Mesenchymal stem cell (in vitro differentiated cells and primary cell): Measurements from ENCODE around the gene TMEM167B.

Experiments used
- DNase-seq: peaks from one replicate; pipeline ENCODE4 v3.0.0-alpha.2; 2013
- H2AFZ ChIP-seq: one replicate; pipeline ENCODE4 v1.6.1; 2013; ENCODE audit warnings: low read depth, mild to moderate bottlenecking, control low read depth, inconsistent platforms, low read length, moderate library complexity
- H2AK5ac ChIP-seq: 2 replicates; pipeline ENCODE4 v1.6.1; 2013; ENCODE audit warnings: low read length, moderate library complexity, mild to moderate bottlenecking, inconsistent platforms; ENCODE audit not compliant: severe bottlenecking
- H2BK120ac ChIP-seq: one replicate; pipeline ENCODE4 v1.6.1; 2013; ENCODE audit warnings: low read depth, mild to moderate bottlenecking, inconsistent platforms, low read length, moderate library complexity
- H2BK12ac ChIP-seq, 2 experiments: one replicate each; pipeline ENCODE4 v1.6.1; 2013; ENCODE audit warnings: inconsistent platforms in 2 of 2, low read length in 2 of 2, mild to moderate bottlenecking in 2 of 2, moderate library complexity in 2 of 2, control low read depth in 1 of 2
- H2BK15ac ChIP-seq: one replicate; pipeline ENCODE4 v1.6.1; 2013; ENCODE audit warnings: mild to moderate bottlenecking, low read depth, inconsistent platforms; ENCODE audit not compliant: poor library complexity, severe bottlenecking
- H2BK5ac ChIP-seq: 2 replicates; pipeline ENCODE4 v1.6.1; 2013; ENCODE audit warnings: low read depth, mild to moderate bottlenecking, low read length, control low read depth, inconsistent platforms; ENCODE audit not compliant: poor library complexity, severe bottlenecking
- H3K14ac ChIP-seq, 2 experiments: one replicate each; pipeline ENCODE4 v1.6.1; 2013; ENCODE audit warnings: inconsistent platforms in 2 of 2, low read length in 2 of 2, control low read depth in 1 of 2, mild to moderate bottlenecking in 1 of 2, moderate library complexity in 1 of 2
- H3K18ac ChIP-seq, 2 experiments: one replicate each; pipeline ENCODE4 v1.6.1; 2013; ENCODE audit warnings: inconsistent platforms in 2 of 2, low read length in 2 of 2, control low read depth in 1 of 2, low read depth in 1 of 2, mild to moderate bottlenecking in 1 of 2
- H3K23ac ChIP-seq, 2 experiments: one replicate each; pipeline ENCODE4 v1.6.1; 2013; ENCODE audit warnings: inconsistent platforms in 2 of 2, low read length in 2 of 2, mild to moderate bottlenecking in 2 of 2, moderate library complexity in 2 of 2, control low read depth in 1 of 2
- H3K27ac ChIP-seq: 2 replicates; pipeline ENCODE4 v1.5.1; 2013; ENCODE audit warnings: mild to moderate bottlenecking, moderate library complexity, low read length, control low read depth, inconsistent platforms; ENCODE audit not compliant: poor library complexity, severe bottlenecking
- H3K27me3 ChIP-seq, 2 experiments: 2 replicates each; pipeline versions ENCODE4 v1.6.1 to v1.7.0; 2013; ENCODE audit warnings: low read length in 2 of 2, mild to moderate bottlenecking in 2 of 2, moderate library complexity in 2 of 2, control low read depth in 1 of 2, inconsistent platforms in 1 of 2; ENCODE audit not compliant: control insufficient read depth in 1 of 2, insufficient read depth in 1 of 2
- H3K36me3 ChIP-seq, 2 experiments: 2 replicates each; pipeline versions ENCODE4 v1.6.1 to v1.7.0; 2013; ENCODE audit warnings: low read length in 2 of 2, control low read depth in 1 of 2, inconsistent platforms in 1 of 2, low read depth in 1 of 2, mild to moderate bottlenecking in 1 of 2; ENCODE audit not compliant: insufficient read depth in 2 of 2, control insufficient read depth in 1 of 2
- H3K4ac ChIP-seq, 2 experiments: one replicate each; pipeline ENCODE4 v1.6.1; 2013; ENCODE audit warnings: inconsistent platforms in 2 of 2, low read length in 2 of 2, mild to moderate bottlenecking in 2 of 2, moderate library complexity in 2 of 2, control low read depth in 1 of 2, low read depth in 1 of 2
- H3K4me1 ChIP-seq: 2 replicates; pipeline ENCODE4 v1.6.1; 2013; ENCODE audit warnings: low read depth, low read length, control low read depth; ENCODE audit not compliant: control insufficient read depth, insufficient read depth
- H3K4me2 ChIP-seq: 2 replicates; pipeline ENCODE4 v1.6.1; 2013; ENCODE audit warnings: low read length, mild to moderate bottlenecking, inconsistent platforms; ENCODE audit not compliant: poor library complexity, severe bottlenecking
- H3K4me3 ChIP-seq, 2 experiments: 2 replicates each; pipeline versions ENCODE4 v1.5.1 to v1.7.0; 2013; ENCODE audit warnings: low read length in 2 of 2, mild to moderate bottlenecking in 2 of 2, control low read depth in 1 of 2, low read depth in 1 of 2; ENCODE audit not compliant: insufficient read depth in 1 of 2
- H3K79me1 ChIP-seq: replicated peaks from 2 replicates; pipeline ENCODE4 v1.6.1; 2013; ENCODE audit warnings: mild to moderate bottlenecking, control low read depth, low read length, inconsistent platforms; ENCODE audit not compliant: poor library complexity, severe bottlenecking
- H3K9ac ChIP-seq: 2 replicates; pipeline ENCODE4 v1.7.0; 2013; ENCODE audit warnings: mild to moderate bottlenecking, low read length, moderate library complexity
- H3K9me3 ChIP-seq: 2 replicates; pipeline ENCODE4 v1.7.0; 2013; ENCODE audit warnings: mild to moderate bottlenecking, low read length; ENCODE audit not compliant: control insufficient read depth
- H4K8ac ChIP-seq: one replicate; pipeline ENCODE4 v1.6.1; 2013; ENCODE audit warnings: inconsistent platforms, mild to moderate bottlenecking, low read length, moderate library complexity
- H4K91ac ChIP-seq: one replicate; pipeline ENCODE4 v1.6.1; 2013; ENCODE audit warnings: mild to moderate bottlenecking, low read length, inconsistent platforms
- WGBS: methylation state at CpG from one replicate; pipeline ENCODE4 v1.1.7; 2013; ENCODE audit warnings: mixed read lengths; 5-methylcytosine and 5-hydroxymethylcytosine counted together

The TMEM167B gene

GRCh38 chr1:109045595-109045994 lies 45.0 kb upstream of the TMEM167B start:
- Histone ChIP-seq H3K4me2 (no peak overlapping the region), H3K4ac (no peak overlapping the region), H2BK15ac (no peak overlapping the region), H3K4me1 (no peaks in the 10 kb centered on the region), H4K8ac (no peak overlapping the region), H3K23ac (no peak overlapping the region), H2AK5ac (no peak overlapping the region), H3K4me3 (no peak overlapping the region), H3K27ac (no peak overlapping the region), H3K27me3 (no peaks in the 10 kb centered on the region), H3K9ac (no peak overlapping the region), H3K18ac (no peak overlapping the region), H3K9me3 (no peaks in the 10 kb centered on the region), H3K14ac (no peak overlapping the region), H2BK5ac (no peak overlapping the region), H3K36me3 (no peaks in the 10 kb centered on the region), H2BK120ac (no peak overlapping the region), H3K79me1 (no peaks in the 10 kb centered on the region), H2BK12ac (no peak overlapping the region), H2AFZ (no peak overlapping the region), H4K91ac (no peak overlapping the region)
- no CpG with 5 or more reads among the region's 1 CpG for WGBS
- no peak for DNase-seq

GRCh38 chr1:109046671-109047070 lies 43.9 kb upstream of the TMEM167B start:
- no peak overlapping the region for H2BK120ac ChIP-seq
- no peak overlapping the region for H3K23ac ChIP-seq
- no peak for DNase-seq
- H3K27me3 ChIP-seq: no peaks in the 10 kb centered on the region
- no peak overlapping the region for H2BK12ac ChIP-seq
- no peak overlapping the region for H2BK15ac ChIP-seq
- 93% methylated on average over 4 of the region's 4 CpGs for WGBS
- H3K4me1 ChIP-seq: peaks cover 3% of the 10 kb centered on the region
- no peak overlapping the region for H3K4ac ChIP-seq
- no peak overlapping the region for H2AFZ ChIP-seq
- no peak overlapping the region for H3K18ac ChIP-seq
- H3K4me3 ChIP-seq: no peak overlapping the region
- H4K8ac ChIP-seq: no peak overlapping the region
- H2BK5ac ChIP-seq: no peak overlapping the region
- H3K36me3 ChIP-seq: no peaks in the 10 kb centered on the region
- no peak overlapping the region for H3K14ac ChIP-seq
- H2AK5ac ChIP-seq: no peak overlapping the region
- no peak overlapping the region for H4K91ac ChIP-seq
- no peak overlapping the region for H3K9ac ChIP-seq
- no peaks in the 10 kb centered on the region for H3K79me1 ChIP-seq
- H3K9me3 ChIP-seq: no peaks in the 10 kb centered on the region
- no peak overlapping the region for H3K4me2 ChIP-seq
- no peak overlapping the region for H3K27ac ChIP-seq

GRCh38 chr1:109047339-109047738 lies 43.2 kb upstream of the TMEM167B start:
- Histone ChIP-seq H3K4me1 (peaks cover 3% of the 10 kb centered on the region), H3K79me1 (no peaks in the 10 kb centered on the region), H3K4me2 (no peak overlapping the region), H2AK5ac (no peak overlapping the region), H3K18ac (no peak overlapping the region), H4K91ac (no peak overlapping the region), H3K4ac (no peak overlapping the region), H2AFZ (no peak overlapping the region), H3K27ac (no peak overlapping the region), H2BK12ac (no peak overlapping the region), H3K9ac (no peak overlapping the region), H3K4me3 (no peak overlapping the region), H3K36me3 (no peaks in the 10 kb centered on the region), H2BK120ac (no peak overlapping the region), H4K8ac (no peak overlapping the region), H3K9me3 (no peaks in the 10 kb centered on the region), H3K27me3 (no peaks in the 10 kb centered on the region), H3K23ac (no peak overlapping the region), H3K14ac (no peak overlapping the region), H2BK15ac (no peak overlapping the region), H2BK5ac (no peak overlapping the region)
- DNase-seq: no peak
- 89% methylated on average over 6 of the region's 6 CpGs for WGBS

- H3K36me3 ChIP-seq: no peaks in the 10 kb centered on the region
Measured at GRCh38 chr1:109048335-109048734, 42.2 kb upstream of the TMEM167B start.

More at GRCh38 chr1:109048335-109048734, 42.2 kb upstream of the TMEM167B start:
- Histone ChIP-seq H4K91ac (no peak overlapping the region), H3K79me1 (no peaks in the 10 kb centered on the region), H3K27ac (no peak overlapping the region), H2AFZ (no peak overlapping the region), H3K9me3 (no peaks in the 10 kb centered on the region), H3K23ac (no peak overlapping the region), H4K8ac (no peak overlapping the region), H3K27me3 (no peaks in the 10 kb centered on the region), H3K4me2 (no peak overlapping the region), H2BK15ac (no peak overlapping the region), H3K4ac (no peak overlapping the region), H3K4me1 (peaks cover 3% of the 10 kb centered on the region), H2BK5ac (no peak overlapping the region), H3K9ac (no peak overlapping the region), H2BK12ac (no peak overlapping the region), H3K14ac (no peak overlapping the region), H2AK5ac (no peak overlapping the region), H3K18ac (no peak overlapping the region), H3K4me3 (no peak overlapping the region), H2BK120ac (no peak overlapping the region)
- 77% methylated on average over 2 of the region's 2 CpGs for WGBS
- DNase-seq: no peak
